Colon (tissue), 2 donors: ENCODE results near the gene FUOM.

ENCODE experiments used
- FAIRE-seq: peaks from 2 replicates; lab custom pipeline; 2012; peaks lifted over from hg19 to GRCh38; lab: Jason Lieb, UNC
- donor health status: control.
- donor health status: control.

The FUOM gene

DNA sequence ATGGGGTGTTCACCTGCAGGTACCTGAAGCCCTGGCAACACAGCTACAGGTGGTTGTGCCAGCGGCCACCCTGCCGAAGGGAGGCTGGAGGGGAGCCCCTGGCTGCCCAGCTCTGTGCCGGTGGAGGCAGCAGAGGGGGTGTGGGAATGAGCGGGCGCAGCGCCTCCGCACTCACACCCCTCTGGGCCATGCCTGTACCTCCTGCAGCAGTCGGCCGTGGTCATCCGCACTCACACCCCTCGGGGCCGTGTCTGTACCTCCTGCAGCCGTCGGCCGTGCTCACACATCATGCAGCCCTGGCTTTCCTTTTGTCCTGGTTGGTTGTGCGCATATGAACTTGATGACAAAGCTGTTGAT lies 47.4 kb downstream of the FUOM start:
- FAIRE-seq: no peak

DNA sequence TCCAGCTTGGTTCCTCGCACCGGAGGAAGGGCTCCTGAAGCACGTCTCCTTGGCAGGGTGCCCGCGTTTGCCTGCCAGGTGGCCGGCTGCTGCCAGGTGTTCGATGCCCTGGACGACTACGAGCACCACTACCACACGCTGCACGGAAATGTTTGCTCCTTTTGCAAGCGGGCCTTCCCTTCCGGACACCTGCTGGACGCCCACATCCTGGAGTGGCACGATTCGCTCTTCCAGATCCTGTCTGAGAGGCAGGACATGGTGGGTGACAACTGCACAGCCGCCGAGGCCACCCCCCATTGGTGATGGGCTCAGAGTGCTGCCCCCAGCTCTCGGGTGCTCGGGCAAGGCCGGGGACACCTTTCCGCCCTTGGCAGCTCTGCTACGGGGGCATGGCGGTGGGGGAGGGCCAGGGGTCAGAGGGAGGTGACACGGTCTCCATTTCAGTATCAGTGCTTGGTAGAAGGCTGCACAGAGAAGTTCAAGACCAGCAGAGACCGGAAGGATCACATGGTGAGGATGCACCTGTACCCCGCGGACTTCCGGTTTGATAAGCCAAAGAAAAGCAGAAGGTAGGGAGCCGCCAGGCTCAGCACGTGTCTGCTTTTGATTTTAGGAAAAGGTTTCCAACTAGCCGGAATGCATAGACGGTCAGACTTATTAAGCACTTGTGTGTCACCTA lies 48.0 kb downstream of the FUOM start:
- FAIRE-seq: no peak

DNA sequence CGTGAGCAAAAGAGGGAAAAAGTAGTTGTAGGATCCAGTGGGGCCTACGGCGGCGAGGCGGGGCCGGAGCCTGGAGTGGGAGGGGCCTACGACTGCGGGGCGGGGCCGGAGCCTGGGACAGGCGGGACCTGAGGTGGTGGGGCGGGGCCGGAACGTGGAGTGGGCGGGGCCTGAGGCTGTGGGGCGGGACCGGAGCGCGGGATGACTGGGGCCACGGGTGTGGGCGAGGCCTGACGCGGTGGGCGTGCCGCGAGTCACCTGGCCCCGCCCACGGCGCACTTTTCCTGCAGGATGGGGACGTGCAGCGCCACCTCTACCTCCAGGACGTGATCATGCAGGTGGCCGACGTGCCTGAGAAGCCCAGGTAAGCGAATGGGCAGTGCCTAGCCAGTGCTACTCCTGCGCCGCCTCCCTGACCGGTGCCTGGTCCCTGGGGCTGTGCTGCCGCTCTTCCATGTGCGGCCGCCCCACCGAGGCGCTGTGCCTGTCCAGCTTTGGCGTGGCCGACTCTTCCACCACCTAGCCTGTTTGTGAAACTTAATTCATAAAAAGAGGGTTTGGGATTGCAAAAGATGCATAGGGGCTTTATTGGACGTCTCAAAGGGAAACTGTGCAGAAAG lies 48.6 kb downstream of the FUOM start:
- no peak for FAIRE-seq

DNA sequence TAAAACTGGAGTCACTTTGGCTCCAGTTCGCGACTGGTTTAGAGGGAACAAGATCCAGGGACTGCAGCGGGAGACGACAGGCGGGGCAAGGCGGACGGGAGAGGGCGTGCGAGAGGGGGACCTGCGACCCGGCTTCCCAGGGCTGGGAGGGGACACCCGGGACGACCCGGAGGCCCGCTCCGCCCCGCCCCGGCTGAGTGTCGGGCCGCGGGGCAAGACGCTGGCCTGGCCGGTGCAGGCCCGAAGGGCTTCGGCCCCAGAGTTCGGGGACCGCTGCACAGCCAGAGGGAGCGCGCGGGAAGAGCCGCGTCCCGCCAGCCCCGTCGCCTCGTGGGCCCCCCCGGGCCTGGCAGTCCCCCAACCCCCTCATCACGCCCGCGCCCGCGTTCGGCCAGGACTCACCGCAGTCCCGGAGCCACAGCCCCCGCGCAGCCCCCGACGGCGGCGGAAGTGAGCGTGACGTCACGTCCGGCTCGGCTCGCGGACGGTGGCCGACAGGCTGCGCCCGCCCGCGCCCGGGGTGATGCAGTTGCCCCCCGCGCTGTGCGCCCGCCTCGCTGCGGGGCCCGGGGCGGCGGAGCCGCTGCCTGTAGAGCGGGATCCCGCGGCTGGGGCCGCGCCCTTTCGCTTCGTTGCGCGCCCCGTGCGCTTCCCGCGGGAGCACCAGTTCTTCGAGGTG lies 49.3 kb downstream of the FUOM start, which contains the start of the genes TUBGCP2 and ZNF511:
TUBGCP2 (minus strand) TSS at position 452 of the 679 bp plus-strand sequence. CDS start 5,931 bp downstream, outside the sequence.
ZNF511 (plus strand) TSS at position 494 of the 679 bp plus-strand sequence; CDS start at position 524, 30 bp downstream.
- FAIRE-seq: no peak

DNA sequence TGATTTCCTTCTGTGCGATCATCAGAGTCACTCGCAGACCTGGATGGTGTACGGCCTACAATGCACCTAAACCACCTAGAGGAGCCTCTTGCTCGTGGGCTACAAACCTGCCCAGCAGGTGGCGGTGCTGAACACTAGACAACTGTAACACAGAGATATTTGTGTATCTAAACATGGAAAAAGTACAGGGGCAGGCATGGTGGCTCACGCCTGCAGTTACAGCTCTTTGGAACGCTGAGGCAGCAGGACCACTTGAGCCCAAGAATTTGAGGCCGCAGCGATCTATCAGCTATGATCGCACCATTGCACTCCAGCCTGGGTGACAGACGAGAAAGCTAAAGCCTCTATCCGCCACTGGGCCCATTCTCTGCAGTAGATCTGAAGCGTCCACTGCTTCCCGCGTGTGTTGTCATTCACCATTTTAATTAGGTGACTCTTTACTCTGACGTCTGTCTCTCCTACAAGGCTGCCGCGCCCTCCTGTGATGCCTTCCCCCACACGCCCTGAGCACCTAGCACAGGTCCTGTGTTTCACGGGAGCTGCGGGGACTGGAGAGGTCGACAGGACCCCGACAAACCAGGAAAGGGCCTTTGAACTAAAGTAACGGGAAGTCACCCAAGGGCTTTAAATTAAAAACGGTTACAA lies 49.9 kb downstream of the FUOM start:
- FAIRE-seq: no peak

DNA sequence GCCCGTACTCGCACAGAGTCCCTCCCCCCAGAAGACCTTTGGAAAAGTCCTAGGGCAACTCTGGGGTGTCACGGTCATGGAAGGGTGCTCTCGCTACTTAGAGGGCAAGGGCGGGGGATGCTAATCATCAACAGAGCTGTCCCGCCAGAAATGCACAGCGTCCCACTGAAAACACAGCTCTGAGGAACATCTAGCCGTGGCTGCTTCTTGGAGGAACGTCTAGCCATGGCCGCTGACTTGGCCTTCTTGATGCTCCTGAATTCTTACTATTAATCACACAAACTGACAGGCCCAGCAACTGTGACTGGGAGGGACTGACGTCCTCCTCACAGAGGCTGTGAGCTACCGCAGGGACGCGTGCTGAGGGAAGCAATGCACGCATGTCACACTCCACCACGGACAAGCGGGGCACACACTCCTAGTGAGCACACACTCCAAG lies 50.9 kb downstream of the FUOM start:
- no peak for FAIRE-seq

DNA sequence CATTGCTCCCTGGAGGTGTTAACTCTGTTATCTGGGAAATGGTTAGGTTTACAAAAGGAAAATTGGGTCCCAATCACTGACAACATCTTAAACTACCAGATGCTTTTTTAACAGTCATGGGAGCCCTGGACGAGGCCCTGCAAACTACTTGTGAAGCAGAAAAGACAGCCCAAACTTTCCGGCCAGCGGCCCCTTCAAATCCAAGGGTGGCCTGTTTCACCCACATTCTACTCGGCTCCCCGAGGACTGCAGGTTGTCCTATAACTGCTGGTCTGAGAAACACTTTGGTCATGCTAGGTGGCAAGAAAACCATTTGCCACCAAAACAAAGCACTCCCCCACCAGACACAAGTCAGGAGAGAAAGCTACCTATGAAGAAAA lies 51.7 kb downstream of the FUOM start:
- no peak for FAIRE-seq
